Activated gamma-delta T cell treated with Interleukin-2 at 50 U/mL for 16 hours (primary cell): ENCODE results near the gene RNASE9.
"Not testable (repeated sequence)": the region's sequence is repeated elsewhere in the genome, so short reads cannot be mapped to it uniquely, and the experiment has no call there.

Experiments
- DNase-seq: peaks from one replicate; pipeline ENCODE4 v3.0.0-alpha.2; 2020

The RNASE9 gene

DNA sequence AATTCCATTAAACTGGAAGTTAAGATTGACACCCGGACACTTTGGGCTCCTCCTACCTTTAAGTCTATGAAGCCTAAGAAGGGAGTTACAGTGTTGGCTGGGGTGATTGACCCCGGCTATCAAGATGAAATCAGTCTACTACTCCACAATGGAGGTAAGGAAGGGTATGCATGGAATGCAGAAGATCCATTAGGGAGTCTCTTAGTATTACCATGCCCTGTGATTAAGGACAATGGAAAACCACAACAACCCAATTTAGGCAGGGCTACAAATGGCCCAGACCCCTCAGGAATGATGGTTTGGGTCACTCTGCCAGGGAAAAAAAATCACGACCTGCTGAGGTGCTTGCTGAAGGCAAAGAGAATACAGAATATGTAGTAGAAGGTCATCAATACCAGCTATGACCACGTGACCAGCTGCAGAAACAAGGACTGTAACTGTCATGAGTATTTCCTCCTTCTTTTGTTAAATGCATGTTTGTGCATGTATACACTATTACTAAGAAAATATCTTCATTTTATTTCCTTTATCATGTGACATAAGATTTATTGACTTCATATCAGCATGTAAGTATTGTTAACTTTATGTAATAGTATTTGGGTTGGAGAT is 11.6 kb upstream of the RNASE9 start:
- DNase-seq = not testable (repeated sequence)

DNA sequence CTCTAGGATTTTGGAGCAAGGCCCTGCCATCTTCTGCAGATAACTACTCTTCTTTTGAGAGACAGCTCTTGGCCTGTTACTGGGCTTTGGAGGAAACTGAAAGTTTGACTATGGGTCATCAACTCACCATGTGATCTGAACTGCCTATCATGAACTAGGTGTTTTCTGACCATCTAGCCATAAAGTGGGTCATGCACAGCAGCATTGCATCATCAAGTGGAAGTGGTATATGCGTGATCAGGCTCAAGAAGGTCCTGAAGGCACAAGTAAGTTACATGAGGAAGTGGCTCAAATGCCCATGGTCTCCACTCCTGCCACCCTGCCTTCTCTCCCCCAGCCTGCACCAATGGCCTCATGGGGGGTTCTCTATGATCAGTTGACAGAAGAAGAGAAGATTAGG is 9.9 kb upstream of the RNASE9 start:
- DNase-seq = not testable (repeated sequence)

GRCh38 chr14:20569865-20570264 is 9.0 kb upstream of the RNASE9 start:
- not testable (repeated sequence) for DNase-seq

GRCh38 chr14:20569066-20569465 is 8.2 kb upstream of the RNASE9 start:
- no peak for DNase-seq

GRCh38 chr14:20568393-20568792 is 7.5 kb upstream of the RNASE9 start:
- DNase-seq = no peak

DNA sequence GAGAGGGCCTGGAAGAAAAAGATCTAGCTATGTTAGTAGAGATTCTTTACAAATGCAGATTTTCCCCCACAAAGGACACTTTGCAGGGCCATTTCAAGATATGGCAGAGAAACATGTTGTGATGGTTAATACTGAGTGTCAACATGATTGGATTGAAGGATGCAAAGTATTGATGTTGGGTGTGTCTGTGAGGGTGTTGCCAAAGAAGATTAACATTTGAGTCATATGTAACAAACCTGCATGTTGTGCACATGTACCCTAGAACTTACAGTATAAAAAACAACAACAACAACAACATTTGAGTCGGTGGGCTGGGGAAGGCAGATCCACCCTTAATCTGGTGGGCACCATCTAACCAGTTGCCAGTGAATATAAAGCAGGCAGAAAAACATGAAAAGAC is 6.4 kb upstream of the RNASE9 start:
- not testable (repeated sequence) for DNase-seq

DNA sequence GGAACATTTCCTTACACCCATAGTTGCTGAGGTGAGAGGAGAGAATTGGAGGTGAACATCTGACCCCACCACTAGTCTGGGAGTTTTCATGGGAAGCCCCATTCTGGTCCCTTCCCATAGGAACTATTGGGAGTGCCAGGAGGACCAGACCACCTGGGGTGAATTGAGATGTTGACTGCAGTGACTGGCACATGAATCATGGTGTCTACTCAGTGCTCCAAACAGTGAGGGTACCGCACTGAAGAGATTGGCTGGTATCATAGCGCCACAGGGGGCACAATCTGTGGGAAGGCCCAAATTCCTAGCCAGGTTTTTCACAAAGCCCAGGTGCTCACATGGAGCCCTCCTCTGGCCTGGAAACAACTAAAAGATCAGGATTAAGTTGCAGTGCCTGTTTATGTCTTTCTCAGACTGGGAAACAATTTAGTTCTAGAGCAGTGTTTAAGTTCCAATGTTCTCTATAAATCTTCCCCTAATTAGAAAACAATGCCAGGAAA is 3.7 kb upstream of the RNASE9 start:
- no peak for DNase-seq

- DNase-seq = no peak
Observed at GRCh38 chr14:20563971-20564370, 3.1 kb upstream of the RNASE9 start.

- DNase-seq = no peak
Observed at GRCh38 chr14:20559461-20559904, 1.4 kb downstream of the RNASE9 start.

GRCh38 chr14:20557212-20557542 is 3.7 kb downstream of the RNASE9 start:
- DNase-seq = no peak

GRCh38 chr14:20556500-20557211 is 4.2 kb downstream of the RNASE9 start:
- no peak for DNase-seq

DNA sequence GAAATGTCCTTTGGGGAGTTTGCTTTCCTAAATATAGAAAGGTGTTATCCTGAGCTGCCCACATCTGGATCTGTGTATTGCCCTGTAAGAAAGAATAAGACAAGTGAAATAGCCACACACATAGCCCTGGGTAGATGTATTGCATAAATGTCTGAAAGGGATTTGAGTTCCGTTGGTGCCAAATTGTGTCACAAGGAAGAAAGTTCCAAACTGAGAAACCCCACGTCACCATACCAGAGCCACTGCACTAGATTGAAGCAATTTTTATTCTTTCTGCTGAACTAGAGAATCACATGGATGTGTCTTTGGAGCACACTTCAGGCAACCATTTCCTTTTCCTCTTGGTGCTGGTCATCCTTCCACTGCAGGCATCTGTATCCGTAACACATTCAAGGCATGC is 5.0 kb downstream of the RNASE9 start:
- DNase-seq = no peak

DNA sequence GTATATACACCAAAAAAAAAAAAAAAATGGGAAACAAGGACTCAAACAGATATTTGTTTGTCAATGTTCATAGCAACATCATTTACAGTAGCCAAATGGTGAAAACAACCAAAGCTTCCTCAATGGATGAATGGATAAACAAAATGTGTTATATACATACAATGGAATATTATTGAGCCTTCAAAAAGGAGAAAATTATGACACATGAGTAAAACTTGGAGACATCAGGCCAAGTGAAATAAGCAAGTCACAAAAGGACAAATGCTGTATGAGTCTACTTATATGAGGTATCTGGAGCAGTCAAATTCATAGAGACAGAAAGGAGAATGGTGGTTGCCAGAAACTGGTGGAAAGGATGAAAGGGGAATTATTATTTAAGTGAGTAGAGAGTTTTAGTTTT is 7.8 kb downstream of the RNASE9 start:
- DNase-seq = no peak

DNA sequence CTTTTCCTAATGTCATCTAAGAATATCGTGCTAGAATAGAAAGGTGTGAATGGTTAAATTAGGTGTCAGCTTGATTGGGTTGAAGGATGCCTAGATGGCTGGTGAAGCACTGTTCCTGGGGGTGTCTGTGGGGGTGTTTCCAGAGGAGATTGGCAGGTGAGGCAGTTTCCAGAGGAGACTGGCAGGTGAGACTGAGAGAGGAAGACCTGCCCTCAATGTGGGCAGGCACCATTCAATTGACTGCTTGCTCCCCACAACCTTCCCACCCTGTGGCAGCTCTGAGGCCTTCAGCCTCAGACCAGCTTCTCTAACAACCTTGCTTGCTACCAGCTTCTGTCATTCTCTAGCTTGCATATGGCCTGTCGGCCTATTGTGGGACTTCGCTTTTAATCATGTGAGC is 9.2 kb downstream of the RNASE9 start:
- no peak for DNase-seq

GRCh38 chr14:20550926-20551325 is 9.9 kb downstream of the RNASE9 start:
- no peak for DNase-seq

DNA sequence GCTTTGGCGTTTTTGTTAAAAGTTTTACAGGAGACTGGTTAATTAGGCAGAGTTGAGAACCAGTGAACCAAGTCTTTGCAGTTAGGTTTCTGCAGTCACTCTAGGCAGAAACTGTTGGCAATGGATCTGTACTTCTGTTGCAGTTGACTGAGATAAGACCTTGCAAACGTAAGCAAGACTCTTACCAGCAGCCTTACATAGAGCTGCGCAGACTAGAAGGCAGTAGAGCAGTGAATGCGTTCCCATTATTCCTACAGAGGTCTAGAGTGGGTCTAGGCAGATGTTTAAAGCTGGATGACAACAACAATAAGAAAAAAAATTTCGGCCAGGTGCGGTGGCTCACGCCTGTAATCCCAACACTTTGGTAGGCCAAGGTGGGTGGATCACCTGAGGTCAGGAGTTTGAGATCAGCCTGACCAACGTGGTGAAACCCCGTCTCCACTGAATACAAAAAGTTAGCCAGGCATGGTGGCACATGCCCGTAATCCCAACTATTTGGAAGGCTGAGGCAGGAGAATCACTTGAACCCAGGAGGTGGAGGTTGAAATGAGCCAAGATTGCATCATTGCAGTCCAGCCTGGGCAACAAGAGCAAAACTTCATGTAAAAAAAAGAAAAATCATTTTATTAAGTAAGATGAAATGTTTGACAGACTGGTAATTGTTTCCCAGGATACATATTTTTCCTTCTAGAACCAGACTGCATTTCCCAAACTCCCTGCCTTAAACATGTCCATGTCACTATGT is 12.3 kb downstream of the RNASE9 start:
- no peak for DNase-seq

DNA sequence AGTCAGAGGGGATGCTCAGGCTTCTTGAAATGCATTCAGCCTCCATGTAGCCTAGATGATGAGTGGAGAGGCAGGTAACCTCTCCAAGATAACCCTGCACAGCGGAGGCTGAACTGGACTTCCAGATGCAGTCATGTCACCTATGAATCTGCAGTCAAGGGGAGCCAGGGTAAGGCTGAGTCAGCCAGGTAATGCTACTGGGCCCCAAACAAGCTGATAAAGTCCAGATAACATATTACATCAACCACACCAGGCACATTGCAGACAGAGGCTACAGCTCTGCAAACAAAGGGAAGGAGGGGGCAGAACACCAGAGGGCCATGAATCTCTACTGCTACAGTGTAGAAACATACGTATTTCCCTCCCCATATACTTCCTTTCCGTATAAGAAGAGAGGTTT is 14.0 kb downstream of the RNASE9 start:
- no peak for DNase-seq

DNA sequence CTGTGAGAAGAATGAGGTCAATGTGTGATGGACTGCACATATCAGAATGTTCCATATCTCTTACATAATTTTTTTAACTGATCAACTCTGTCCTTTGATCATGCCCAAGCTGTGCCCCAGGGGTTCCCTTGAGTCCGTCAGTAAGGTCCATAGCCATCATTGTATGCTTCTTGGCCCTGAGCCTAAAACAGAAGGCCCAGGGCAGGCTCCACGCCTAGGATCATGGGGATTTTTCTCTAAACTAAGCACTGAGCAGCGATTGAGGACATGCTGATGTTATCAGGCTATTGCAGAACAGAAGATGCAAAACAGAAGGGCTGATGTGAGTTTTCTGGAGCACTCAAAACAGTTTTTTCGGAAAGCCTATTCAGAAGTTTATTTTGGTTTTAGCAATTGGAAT is 20.9 kb downstream of the RNASE9 start:
- no peak for DNase-seq

DNA sequence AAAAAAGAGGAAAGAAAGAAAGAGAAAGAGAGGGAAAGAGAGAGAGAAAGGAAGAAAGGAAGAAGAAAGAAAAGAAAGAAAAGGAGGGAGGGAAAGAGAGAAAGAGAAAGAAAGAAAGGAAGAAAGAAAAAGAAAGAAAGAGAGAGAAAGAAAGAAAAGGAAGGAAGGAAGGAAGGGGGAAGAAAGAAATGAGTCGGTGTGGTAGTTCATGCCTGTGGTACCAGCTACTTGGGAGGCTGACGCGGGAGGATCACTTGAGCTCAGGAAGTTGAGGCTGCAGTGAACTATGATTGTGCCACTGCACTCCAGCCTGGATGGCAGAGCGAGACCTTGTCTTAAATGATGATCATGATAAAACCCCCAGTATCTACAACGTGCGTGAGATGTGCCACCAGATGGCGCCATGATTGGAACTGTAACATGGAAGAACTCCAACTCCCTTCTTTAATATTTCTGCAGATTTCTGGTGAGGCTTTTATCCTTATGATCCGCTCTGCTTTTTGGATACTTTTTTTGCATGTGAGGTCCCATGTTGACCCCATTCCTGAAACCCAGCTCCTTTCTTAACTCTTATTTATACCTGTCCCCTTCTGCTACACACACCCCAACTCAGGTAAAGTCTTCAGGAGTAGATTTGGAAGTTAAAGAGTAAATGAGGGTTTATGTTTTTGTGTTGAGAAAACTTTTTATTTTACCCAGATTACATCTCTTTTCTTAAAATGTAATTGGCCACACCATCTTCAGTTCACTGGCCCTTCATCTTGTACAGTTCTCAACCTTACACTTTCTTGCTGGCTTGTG is 29.9 kb downstream of the RNASE9 start:
- DNase-seq = peak; percentile 71

GRCh38 chr14:20529806-20530205 is 31.0 kb downstream of the RNASE9 start:
- DNase-seq = no peak

- DNase-seq = no peak
Observed at GRCh38 chr14:20524027-20524426, 36.8 kb downstream of the RNASE9 start.

DNA sequence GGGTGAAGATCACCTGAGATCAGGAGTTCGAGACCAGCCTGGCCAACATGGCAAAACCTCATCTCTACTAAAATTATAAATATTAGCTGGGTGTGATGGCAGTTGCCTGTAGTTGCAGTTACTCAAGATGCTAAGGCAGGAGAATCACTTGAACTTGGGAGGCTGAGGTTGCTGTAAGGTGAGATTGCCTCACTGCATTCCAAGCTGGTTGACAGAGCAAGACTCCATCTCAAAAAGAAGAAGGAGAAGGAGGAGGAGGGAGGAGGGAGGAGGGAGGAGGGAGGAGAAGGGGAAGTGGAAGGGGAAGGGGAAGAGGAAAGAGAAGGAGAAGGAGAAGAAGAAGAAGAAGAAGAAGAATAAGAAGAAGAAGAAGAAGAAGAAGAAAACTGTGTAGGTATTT is 38.5 kb downstream of the RNASE9 start:
- no peak for DNase-seq

DNA sequence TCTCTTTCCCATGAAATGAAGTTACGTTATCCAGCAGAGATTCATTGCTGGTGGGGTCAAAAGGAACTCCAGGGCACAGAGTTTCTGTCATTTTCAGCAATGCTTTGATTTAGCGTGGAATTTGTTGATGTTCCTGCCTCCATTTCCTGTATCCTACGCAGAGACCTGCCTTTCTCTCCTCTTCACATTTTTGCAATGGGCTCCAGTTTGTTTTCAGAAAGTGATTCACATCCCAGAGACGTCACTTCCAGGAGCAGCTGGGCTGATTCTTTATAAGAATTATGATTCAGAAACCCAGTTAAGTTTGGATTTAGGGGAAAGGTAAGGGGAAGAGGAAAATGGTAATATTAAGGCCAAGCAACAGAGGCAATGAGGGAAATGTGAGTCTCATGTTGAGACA is 43.9 kb downstream of the RNASE9 start:
- no peak for DNase-seq
